SHP77 treated with DMSO at 0.1 percent for 48 hours (cell line): ENCODE measurements around the gene MDC1.
A peak's percentile ranks its signal among the peaks of the same experiment; 100 is the strongest.
"Not testable (repeated sequence)": the region's sequence is repeated elsewhere in the genome, so short reads cannot be mapped to it uniquely, and the experiment has no call there.

Experiments
- DNase-seq: peaks from one replicate; lab custom pipeline; 2025; lab: John Stamatoyannopoulos, UW

Gene MDC1

GRCh38 chr6:30723843-30724741 lies 7.0 kb upstream of the MDC1 start:
- DNase-seq: not testable (repeated sequence)

- DNase-seq: not testable (repeated sequence)
These were observed 6.2 kb upstream of the MDC1 start for GRCh38 chr6:30723159-30723842.

GRCh38 chr6:30722280-30723112 lies 5.4 kb upstream of the MDC1 start:
- peak; percentile 29 for DNase-seq

- DNase-seq: not testable (repeated sequence)
These were observed 4.9 kb upstream of the MDC1 start for GRCh38 chr6:30722025-30722279.

- peak; percentile 41 for DNase-seq
These were observed 4.3 kb upstream of the MDC1 start for GRCh38 chr6:30721198-30722024.

- peak; percentile 21 for DNase-seq
These were observed 3.7 kb upstream of the MDC1 start for GRCh38 chr6:30720738-30721197.

- peak; percentile 96 for DNase-seq
These were observed 3.0 kb upstream of the MDC1 start, which contains the start of gene TUBB for GRCh38 chr6:30719791-30720737. Gene TUBB (plus strand): TSS chr6:30720352. CDS start chr6:30720507, 155 bp downstream.

GRCh38 chr6:30719356-30719755 lies 2.3 kb upstream of the MDC1 start:
- DNase-seq: no peak

GRCh38 chr6:30717845-30718720 lies 1.0 kb upstream of the MDC1 start:
- DNase-seq: not testable (repeated sequence)

- DNase-seq: no peak
These were observed 277 bp downstream of the MDC1 start for GRCh38 chr6:30716879-30717128.

- no peak for DNase-seq
These were observed 2.8 kb downstream of the MDC1 start for GRCh38 chr6:30714263-30714662.

GRCh38 chr6:30712441-30712945 lies 4.6 kb downstream of the MDC1 start:
- DNase-seq: no peak

- no peak for DNase-seq
These were observed 5.2 kb downstream of the MDC1 start for GRCh38 chr6:30711758-30712380.

GRCh38 chr6:30709101-30709868 lies 7.8 kb downstream of the MDC1 start:
- DNase-seq: no peak

GRCh38 chr6:30707281-30707850 lies 9.7 kb downstream of the MDC1 start:
- peak; percentile 69 for DNase-seq

- no peak for DNase-seq
These were observed 11.5 kb downstream of the MDC1 start for GRCh38 chr6:30705620-30706019.

GRCh38 chr6:30703821-30704220 lies 13.3 kb downstream of the MDC1 start:
- DNase-seq: no peak

GRCh38 chr6:30703011-30703410 lies 14.1 kb downstream of the MDC1 start:
- no peak for DNase-seq
